Effector memory CD8-positive, alpha-beta T cell (primary cell): ENCODE results near the gene CDC42BPB.

Experiments
- ATAC-seq: fragments of 150-1000 bp; cut with Tn5 transposase; replicated peaks from 2 replicates; pipeline ENCODE4 v1.10.0; 2021; ENCODE audit warnings: mild to moderate bottlenecking, moderate library complexity
- DNase-seq, 3 experiments: peaks; one replicate each; pipeline ENCODE4 v3.0.0; 2021
- H3K27ac Mint-ChIP-seq, 2 donors: one replicate each; pipeline ENCODE4 v1.8.0; 2022; ENCODE audit warnings: mild to moderate bottlenecking in 2 of 2, mixed read lengths in 2 of 2, moderate library complexity in 2 of 2
- H3K27me3 Mint-ChIP-seq, 2 donors: one replicate each; pipeline ENCODE4 v1.8.0; 2022; ENCODE audit warnings: mixed read lengths in 2 of 2
- H3K36me3 Mint-ChIP-seq: one replicate; pipeline ENCODE4 v1.8.0; 2022; ENCODE audit warnings: mild to moderate bottlenecking, moderate library complexity, mixed read lengths; ENCODE audit not compliant: insufficient read depth
- H3K4me1 Mint-ChIP-seq, 2 donors: one replicate each; pipeline ENCODE4 v1.8.0; 2022; ENCODE audit warnings: low read depth in 2 of 2, mixed read lengths in 2 of 2
- H3K4me3 Mint-ChIP-seq, 2 donors: one replicate each; pipeline ENCODE4 v1.8.0; 2022; ENCODE audit warnings: mild to moderate bottlenecking in 2 of 2, mixed read lengths in 2 of 2, moderate library complexity in 2 of 2
- H3K9me3 Mint-ChIP-seq, 2 donors: one replicate each; pipeline ENCODE4 v1.8.0; 2022; ENCODE audit warnings: mixed read lengths in 2 of 2
- total RNA-seq, 9 experiments: gene quantifications; one replicate each; lab custom pipeline; 2026; lab: John Stamatoyannopoulos, UW

Gene CDC42BPB
- 1.8 to 31.1 (median 9.7) reads per million in 9 experiments for total RNA-seq

- H3K4me3 Mint-ChIP-seq: peak within 1 kb of the TSS; percentile 71 to 74
- no peak within 1 kb of the TSS for H3K27ac Mint-ChIP-seq
- DNase-seq (peak in 2 of 3 experiments; percentile 25 to 50), ATAC-seq (peak; percentile 89)
- H3K27me3 Mint-ChIP-seq: peaks cover 44 to 59% of the 10 kb centered on the region in 2 donors
- no peaks in the 10 kb centered on the region for H3K9me3 Mint-ChIP-seq
- no peaks in the 10 kb centered on the region for H3K36me3 Mint-ChIP-seq
- H3K4me1 Mint-ChIP-seq: peaks cover 2 to 13% of the 10 kb centered on the region in 2 donors
These were observed at the start of gene CDC42BPB for GRCh38 chr14:103057372-103058163. CDC42BPB (minus strand) TSS chr14:103057549; CDS start chr14:103057173, 376 bp downstream.

GRCh38 chr14:103105580-103106150 is 48.3 kb upstream of the CDC42BPB start:
- H3K27ac Mint-ChIP-seq: no peak overlapping the region
- H3K4me1 Mint-ChIP-seq: peaks cover 9 to 10% of the 10 kb centered on the region in 2 donors
- no peaks in the 10 kb centered on the region for H3K9me3 Mint-ChIP-seq
- H3K4me3 Mint-ChIP-seq: peak overlapping the region in 1 of 2 donors; percentile 20
- DNase-seq: no peak
- H3K27me3 Mint-ChIP-seq: peaks cover 31 to 72% of the 10 kb centered on the region in 2 donors
- no peaks in the 10 kb centered on the region for H3K36me3 Mint-ChIP-seq
- ATAC-seq: no peak

- H3K9me3 Mint-ChIP-seq: no peaks in the 10 kb centered on the region
- H3K27me3 Mint-ChIP-seq: peaks cover 28 to 72% of the 10 kb centered on the region in 2 donors
- H3K36me3 Mint-ChIP-seq: no peaks in the 10 kb centered on the region
- ATAC-seq (peak; percentile 94), DNase-seq (peak; percentile 64 to 75 (median 70))
- peak overlapping the region; percentile 1 to 37 for H3K4me3 Mint-ChIP-seq
- peaks cover 9 to 10% of the 10 kb centered on the region in 2 donors for H3K4me1 Mint-ChIP-seq
- no peak overlapping the region for H3K27ac Mint-ChIP-seq
These were observed 47.5 kb upstream of the CDC42BPB start for GRCh38 chr14:103104654-103105452.

- DNase-seq (no peak), ATAC-seq (no peak)
- Mint-ChIP-seq H3K27me3 (peaks cover 28 to 69% of the 10 kb centered on the region in 2 donors), H3K4me3 (no peak overlapping the region), H3K36me3 (no peaks in the 10 kb centered on the region), H3K9me3 (no peaks in the 10 kb centered on the region), H3K27ac (no peak overlapping the region), H3K4me1 (peaks cover 9 to 10% of the 10 kb centered on the region in 2 donors)
These were observed 47.0 kb upstream of the CDC42BPB start for GRCh38 chr14:103104389-103104653.

GRCh38 chr14:103103461-103104388 is 46.4 kb upstream of the CDC42BPB start:
- Mint-ChIP-seq H3K27me3 (peaks cover 28 to 69% of the 10 kb centered on the region in 2 donors), H3K4me3 (peak overlapping the region in 1 of 2 donors; percentile 36), H3K9me3 (no peaks in the 10 kb centered on the region), H3K4me1 (peaks cover 9 to 10% of the 10 kb centered on the region in 2 donors), H3K36me3 (no peaks in the 10 kb centered on the region), H3K27ac (no peak overlapping the region)
- no peak for DNase-seq
- ATAC-seq: no peak

- Mint-ChIP-seq H3K4me3 (peak overlapping the region in 1 of 2 donors; percentile 36), H3K27me3 (peaks cover 29 to 73% of the 10 kb centered on the region in 2 donors), H3K4me1 (peaks cover 9 to 10% of the 10 kb centered on the region in 2 donors), H3K27ac (no peak overlapping the region), H3K36me3 (no peaks in the 10 kb centered on the region), H3K9me3 (no peaks in the 10 kb centered on the region)
- DNase-seq (no peak), ATAC-seq (no peak)
These were observed 45.4 kb upstream of the CDC42BPB start for GRCh38 chr14:103102689-103103260.

- DNase-seq (no peak), ATAC-seq (no peak)
- Mint-ChIP-seq H3K9me3 (no peaks in the 10 kb centered on the region), H3K4me1 (peaks cover 9 to 10% of the 10 kb centered on the region in 2 donors), H3K27me3 (peaks cover 36 to 74% of the 10 kb centered on the region in 2 donors), H3K4me3 (no peak overlapping the region), H3K27ac (no peak overlapping the region), H3K36me3 (no peaks in the 10 kb centered on the region)
These were observed 44.8 kb upstream of the CDC42BPB start for GRCh38 chr14:103101963-103102688.

- H3K27me3 Mint-ChIP-seq: peaks cover 43 to 74% of the 10 kb centered on the region in 2 donors
- no peaks in the 10 kb centered on the region for H3K36me3 Mint-ChIP-seq
- no peak for ATAC-seq
- no peak for DNase-seq
- H3K9me3 Mint-ChIP-seq: no peaks in the 10 kb centered on the region
- no peak overlapping the region for H3K4me3 Mint-ChIP-seq
- H3K27ac Mint-ChIP-seq: no peak overlapping the region
- peaks cover 9 to 12% of the 10 kb centered on the region in 2 donors for H3K4me1 Mint-ChIP-seq
These were observed 44.1 kb upstream of the CDC42BPB start for GRCh38 chr14:103101257-103101962.

- ATAC-seq: no peak
- H3K4me1 Mint-ChIP-seq: peaks cover 7 to 13% of the 10 kb centered on the region in 2 donors
- H3K4me3 Mint-ChIP-seq: no peak overlapping the region
- no peaks in the 10 kb centered on the region for H3K36me3 Mint-ChIP-seq
- H3K27me3 Mint-ChIP-seq: peaks cover 41 to 70% of the 10 kb centered on the region in 2 donors
- DNase-seq: no peak
- no peaks in the 10 kb centered on the region for H3K9me3 Mint-ChIP-seq
- no peak overlapping the region for H3K27ac Mint-ChIP-seq
These were observed 43.2 kb upstream of the CDC42BPB start for GRCh38 chr14:103100281-103101121.

GRCh38 chr14:103099733-103100280 is 42.5 kb upstream of the CDC42BPB start:
- ATAC-seq (no peak), DNase-seq (no peak)
- H3K9me3 Mint-ChIP-seq: no peaks in the 10 kb centered on the region
- no peaks in the 10 kb centered on the region for H3K36me3 Mint-ChIP-seq
- peaks cover under 1 to 9% of the 10 kb centered on the region in 2 donors for H3K4me1 Mint-ChIP-seq
- no peak overlapping the region for H3K27ac Mint-ChIP-seq
- peaks cover 34 to 63% of the 10 kb centered on the region in 2 donors for H3K27me3 Mint-ChIP-seq
- H3K4me3 Mint-ChIP-seq: no peak overlapping the region
